Muscle of leg (tissue), 16 donors: ENCODE measurements around the gene EXOC1. TPM values are rescaled to one million over a fixed set of nuclear protein-coding genes. Genes with fewer than 3 reads are reported as not detected.

ENCODE experiments used
- DNase-seq: peaks from one replicate; pipeline ENCODE4 v3.0.0; 2013
- H3K27ac ChIP-seq: one replicate; pipeline ENCODE4 v1.5.1; 2013; ENCODE audit warnings: mild to moderate bottlenecking, low read length, control low read depth
- H3K27me3 ChIP-seq: one replicate; pipeline ENCODE4 v1.6.1; 2013; ENCODE audit warnings: low read length; ENCODE audit not compliant: control insufficient read depth, insufficient read depth
- H3K36me3 ChIP-seq: one replicate; pipeline ENCODE4 v1.6.1; 2013; ENCODE audit warnings: low read length; ENCODE audit not compliant: control insufficient read depth, insufficient read depth
- H3K4me1 ChIP-seq: one replicate; pipeline ENCODE4 v1.6.1; 2013; ENCODE audit warnings: low read length; ENCODE audit not compliant: control insufficient read depth, insufficient read depth
- H3K4me3 ChIP-seq: one replicate; pipeline ENCODE4 v1.5.1; 2013; ENCODE audit warnings: low read length, control low read depth
- H3K9me3 ChIP-seq: replicated peaks from 2 replicates; pipeline ENCODE4 v1.6.1; 2013; ENCODE audit warnings: low read depth, low read length; ENCODE audit not compliant: control insufficient read depth
- WGBS: methylation state at CpG from one replicate; pipeline ENCODE4 v1.1.5; 2013; ENCODE audit warnings: missing lambda C conversion rate; ENCODE audit not compliant: insufficient coverage; 5-methylcytosine and 5-hydroxymethylcytosine counted together
- long read RNA-seq, 11 donors: transcript quantifications; one replicate each; lab custom pipeline, GENCODE V29; 2026
- polyA plus RNA-seq, 8 donors: library from polyadenylated mRNA; unstranded; fragments of 120-200 nt; gene quantifications; one replicate each; pipeline versions ENCODE4 v1.2.1 to v1.2.3, GENCODE V29; 2013; ENCODE audit warnings: inconsistent platforms in 1 of 8, low replicate concordance in 1 of 8; ENCODE audit not compliant: insufficient read length in 8 of 8, insufficient read depth in 1 of 8
- total RNA-seq: library from RNA; stranded (reverse); fragments of 120-200 nt; gene quantifications from one replicate; pipeline ENCODE4 v1.2.4, GENCODE V29; 2013

The EXOC1 gene
- total RNA-seq, result 32.5 TPM
- polyA plus RNA-seq, result 10 to 100 TPM; 19.0 to 28.5 (median 22.1) TPM
- long read RNA-seq, donor 1, result 0 reads
- long read RNA-seq, donor 2, result 0 reads
- long read RNA-seq, donor 3, result 0 reads
- long read RNA-seq, donor 4, partial matches to known transcripts, result 0 of 1 reads
- long read RNA-seq, donor 4, other reads (novel, unspliced or antisense), result 0 of 1 reads
- long read RNA-seq, donor 5, partial matches to known transcripts, result 0 of 3 reads
- long read RNA-seq, donor 5, other reads (novel, unspliced or antisense), result 0 of 3 reads
- long read RNA-seq, donor 6, partial matches to known transcripts, result 5 of 9 reads
- long read RNA-seq, donor 6, other reads (novel, unspliced or antisense), result 0 of 9 reads
- long read RNA-seq, donor 7, partial matches to known transcripts, result 5 of 8 reads
- long read RNA-seq, donor 7, other reads (novel, unspliced or antisense), result 0 of 8 reads
- long read RNA-seq, donor 8, partial matches to known transcripts, result 0 of 1 reads
- long read RNA-seq, donor 8, other reads (novel, unspliced or antisense), result 0 of 1 reads
- long read RNA-seq, donor 9, partial matches to known transcripts, result 0 of 2 reads
- long read RNA-seq, donor 9, other reads (novel, unspliced or antisense), result 0 of 2 reads
- long read RNA-seq, donor 10, transcript EXOC1-206 (2 exons, 647 nt), result major isoform, 6 of 6 reads
- long read RNA-seq, donor 10, partial matches to known transcripts, result 0 of 6 reads
- long read RNA-seq, donor 10, other reads (novel, unspliced or antisense), result 0 of 6 reads
- long read RNA-seq, donor 11, partial matches to known transcripts, result 0 of 3 reads
- long read RNA-seq, donor 11, other reads (novel, unspliced or antisense), result 0 of 3 reads

GRCh38 chr4:55853484-55854046 is at the start of gene EXOC1:
Gene EXOC1, plus strand, starts transcription at chr4:55853648. Its CDS starts 4,676 bp downstream, at chr4:55858324.
- peaks cover 2% of the 10 kb centered on the region for H3K4me1 ChIP-seq
- no peaks in the 10 kb centered on the region for H3K9me3 ChIP-seq
- under 1% methylated on average over 37 of the region's 50 CpGs for WGBS
- peak within 1 kb of the TSS; percentile 85 for H3K27ac ChIP-seq
- peak; percentile 99 for DNase-seq
- peaks cover 7% of the 10 kb centered on the region for H3K27me3 ChIP-seq
- H3K4me3 ChIP-seq, result peak within 1 kb of the TSS; percentile 85
- H3K36me3 ChIP-seq, result no peaks in the 10 kb centered on the region

- H3K27ac ChIP-seq, result no peak overlapping the region
- H3K36me3 ChIP-seq, result no peaks in the 10 kb centered on the region
- H3K27me3 ChIP-seq, result no peaks in the 10 kb centered on the region
- DNase-seq, result no peak
- H3K4me1 ChIP-seq, result no peaks in the 10 kb centered on the region
- no peak overlapping the region for H3K4me3 ChIP-seq
- no peaks in the 10 kb centered on the region for H3K9me3 ChIP-seq
These were observed 45.9 kb upstream of the EXOC1 start for GRCh38 chr4:55807556-55807955.

- no peaks in the 10 kb centered on the region for H3K27me3 ChIP-seq
- no peak overlapping the region for H3K4me3 ChIP-seq
- no peaks in the 10 kb centered on the region for H3K4me1 ChIP-seq
- no peaks in the 10 kb centered on the region for H3K9me3 ChIP-seq
- WGBS, result no CpG with 5 or more reads among the region's 2 CpGs
- H3K27ac ChIP-seq, result no peak overlapping the region
- no peak for DNase-seq
- no peaks in the 10 kb centered on the region for H3K36me3 ChIP-seq
These were observed 45.3 kb upstream of the EXOC1 start for GRCh38 chr4:55808186-55808585.

- Histone ChIP-seq H3K27me3 (no peaks in the 10 kb centered on the region), H3K9me3 (no peaks in the 10 kb centered on the region), H3K4me3 (no peak overlapping the region), H3K4me1 (no peaks in the 10 kb centered on the region), H3K27ac (no peak overlapping the region), H3K36me3 (no peaks in the 10 kb centered on the region)
- 57% methylated on average over 2 of the region's 5 CpGs for WGBS
- DNase-seq, result no peak
These were observed 44.8 kb upstream of the EXOC1 start for GRCh38 chr4:55808632-55809031.

- H3K27me3 ChIP-seq, result peaks cover 6% of the 10 kb centered on the region
- WGBS, result 79% methylated on average over 2 of the region's 3 CpGs
- no peak for DNase-seq
- no peak overlapping the region for H3K4me3 ChIP-seq
- peaks cover 2% of the 10 kb centered on the region for H3K4me1 ChIP-seq
- no peaks in the 10 kb centered on the region for H3K9me3 ChIP-seq
- no peaks in the 10 kb centered on the region for H3K36me3 ChIP-seq
- no peak overlapping the region for H3K27ac ChIP-seq
These were observed 35.8 kb upstream of the EXOC1 start for GRCh38 chr4:55817691-55818090.

GRCh38 chr4:55819634-55820033 is 33.8 kb upstream of the EXOC1 start, which contains the start of gene EXOC1L:
Gene EXOC1L, plus strand, starts transcription at chr4:55819790. Its CDS starts 237 bp downstream, at chr4:55820027.
- peaks cover 6% of the 10 kb centered on the region for H3K27me3 ChIP-seq
- no peak within 1 kb of the TSS for H3K4me3 ChIP-seq
- H3K36me3 ChIP-seq, result no peaks in the 10 kb centered on the region
- H3K9me3 ChIP-seq, result no peaks in the 10 kb centered on the region
- H3K4me1 ChIP-seq, result peaks cover 2% of the 10 kb centered on the region
- peak; percentile 50 for DNase-seq
- no peak within 1 kb of the TSS for H3K27ac ChIP-seq
- 0% methylated on average over 9 of the region's 13 CpGs for WGBS

- H3K4me3 ChIP-seq, result no peak overlapping the region
- no CpG with 5 or more reads among the region's 2 CpGs for WGBS
- peaks cover 6% of the 10 kb centered on the region for H3K27me3 ChIP-seq
These were observed 33.2 kb upstream of the EXOC1 start for GRCh38 chr4:55820279-55820678.

GRCh38 chr4:55822329-55822728 is 31.1 kb upstream of the EXOC1 start:
- peaks cover 6% of the 10 kb centered on the region for H3K27me3 ChIP-seq
- no CpG with 5 or more reads among the region's 3 CpGs for WGBS

More at GRCh38 chr4:55820279-55820678, 33.2 kb upstream of the EXOC1 start:
- Histone ChIP-seq H3K36me3 (no peaks in the 10 kb centered on the region), H3K4me1 (peaks cover 2% of the 10 kb centered on the region), H3K27ac (no peak overlapping the region), H3K9me3 (no peaks in the 10 kb centered on the region)
- DNase-seq, result no peak

GRCh38 chr4:55824865-55825264 is 28.6 kb upstream of the EXOC1 start:
- Histone ChIP-seq H3K4me3 (no peak overlapping the region), H3K27ac (no peak overlapping the region), H3K9me3 (no peaks in the 10 kb centered on the region), H3K36me3 (no peaks in the 10 kb centered on the region), H3K27me3 (no peaks in the 10 kb centered on the region), H3K4me1 (no peaks in the 10 kb centered on the region)
- no peak for DNase-seq
- WGBS, result no CpG with 5 or more reads among the region's 2 CpGs

More at GRCh38 chr4:55822329-55822728, 31.1 kb upstream of the EXOC1 start:
- Histone ChIP-seq H3K36me3 (no peaks in the 10 kb centered on the region), H3K4me3 (no peak overlapping the region), H3K9me3 (no peaks in the 10 kb centered on the region), H3K27ac (no peak overlapping the region), H3K4me1 (peaks cover 2% of the 10 kb centered on the region)
- DNase-seq, result no peak

- Histone ChIP-seq H3K9me3 (no peaks in the 10 kb centered on the region), H3K36me3 (no peaks in the 10 kb centered on the region), H3K4me3 (no peak overlapping the region), H3K27ac (no peak overlapping the region), H3K27me3 (no peaks in the 10 kb centered on the region), H3K4me1 (no peaks in the 10 kb centered on the region)
- no peak for DNase-seq
These were observed 26.5 kb upstream of the EXOC1 start for GRCh38 chr4:55826986-55827385.
